ENCODE results near the gene NRCAM.

GRCh38 chr7:108449521-108449920 is 6.7 kb downstream of the NRCAM start:
- TF ChIP-seq CTCF (IDR thresholded peaks at IDR 0.05), result no peak
- TF ChIP-seq POLR2A (IDR thresholded peaks at IDR 0.05), result no peak
